ENCODE results near the gene WDTC1. TPM values are rescaled to one million over a fixed set of nuclear protein-coding genes. Genes with fewer than 3 reads are reported as not detected.

The WDTC1 gene
- total RNA-seq, result 21.7 and 24.6 TPM in 2 replicates

GRCh38 chr1:27234049-27234882, at the start of gene WDTC1:
Gene WDTC1, plus strand, starts transcription at chr1:27234632. Its CDS starts 26,423 bp downstream, at chr1:27261055.

GRCh38 chr1:27321813-27322568, 87.6 kb downstream of the WDTC1 start, which contains the start of gene TMEM222:
Gene TMEM222, plus strand, starts transcription at chr1:27322163. Its CDS starts 35 bp downstream, at chr1:27322198.

GRCh38 chr1:27341525-27342252, 107.3 kb downstream of the WDTC1 start, which contains the start of gene SYTL1:
Gene SYTL1, plus strand, starts transcription at chr1:27342022. Its CDS starts 3,313 bp downstream, at chr1:27345335.

Other genes with a start within 250 kb of the WDTC1 start
- 0.98 and 1.7 TPM in 2 replicates for gene TRNP1, start 240.9 kb upstream of the WDTC1 start, total RNA-seq
- 0.09 and 0.11 TPM in 2 replicates for gene TENT5B, start 221.8 kb upstream of the WDTC1 start, total RNA-seq
- 1.8 and 2.9 TPM in 2 replicates for gene SLC9A1, start 79.5 kb upstream of the WDTC1 start, total RNA-seq
- 24.6 and 24.8 TPM in 2 replicates for gene TMEM222, start 87.5 kb downstream of the WDTC1 start, total RNA-seq
- gene SYTL1, start 107.4 kb downstream of the WDTC1 start, total RNA-seq, result not detected in 2 replicates
- gene MAP3K6, start 132.3 kb downstream of the WDTC1 start, total RNA-seq, result 1.8 and 2.3 TPM in 2 replicates
- gene FCN3, start 140.2 kb downstream of the WDTC1 start, total RNA-seq, result not detected in 2 replicates
- not detected in 2 replicates for gene CD164L2, start 148.7 kb downstream of the WDTC1 start, total RNA-seq
- 0.09 and 0.22 TPM in 2 replicates for gene GPR3, start 158.0 kb downstream of the WDTC1 start, total RNA-seq

All from dermis lymphatic vessel endothelial cell (primary cell).